GM12872 (cell line): Measurements from ENCODE around the gene TRANK1.
A peak's percentile ranks its signal among the peaks of the same experiment; 100 is the strongest.

Experiments
- TF ChIP-seq, protein P1 (sequence below): IDR thresholded peaks from 3 replicates; pipeline ENCODE4 v1.5.1; 2011; ENCODE audit warnings: low read depth, mild to moderate bottlenecking, low read length, moderate library complexity; ENCODE audit not compliant: insufficient read depth

TRANK1 gene

DNA sequence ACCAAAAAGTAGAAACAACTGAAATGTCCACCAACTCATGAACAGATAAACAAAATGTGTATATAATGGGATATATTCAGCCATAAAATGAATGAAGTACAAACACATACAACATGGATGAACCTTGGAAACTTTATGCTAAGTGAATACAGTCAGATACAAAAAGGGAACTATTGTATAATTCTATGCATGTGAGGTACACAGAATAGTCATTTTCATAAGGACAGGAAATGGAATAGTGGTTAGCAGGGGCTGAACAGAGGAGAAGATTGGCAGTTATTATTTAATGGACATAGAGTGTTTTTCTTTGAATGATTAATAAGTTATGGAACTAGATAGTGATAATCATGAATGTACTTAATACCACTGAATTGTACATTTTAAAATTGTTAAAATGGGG lies 20.0 kb upstream of the TRANK1 start:
- TF ChIP-seq, protein P1, sequence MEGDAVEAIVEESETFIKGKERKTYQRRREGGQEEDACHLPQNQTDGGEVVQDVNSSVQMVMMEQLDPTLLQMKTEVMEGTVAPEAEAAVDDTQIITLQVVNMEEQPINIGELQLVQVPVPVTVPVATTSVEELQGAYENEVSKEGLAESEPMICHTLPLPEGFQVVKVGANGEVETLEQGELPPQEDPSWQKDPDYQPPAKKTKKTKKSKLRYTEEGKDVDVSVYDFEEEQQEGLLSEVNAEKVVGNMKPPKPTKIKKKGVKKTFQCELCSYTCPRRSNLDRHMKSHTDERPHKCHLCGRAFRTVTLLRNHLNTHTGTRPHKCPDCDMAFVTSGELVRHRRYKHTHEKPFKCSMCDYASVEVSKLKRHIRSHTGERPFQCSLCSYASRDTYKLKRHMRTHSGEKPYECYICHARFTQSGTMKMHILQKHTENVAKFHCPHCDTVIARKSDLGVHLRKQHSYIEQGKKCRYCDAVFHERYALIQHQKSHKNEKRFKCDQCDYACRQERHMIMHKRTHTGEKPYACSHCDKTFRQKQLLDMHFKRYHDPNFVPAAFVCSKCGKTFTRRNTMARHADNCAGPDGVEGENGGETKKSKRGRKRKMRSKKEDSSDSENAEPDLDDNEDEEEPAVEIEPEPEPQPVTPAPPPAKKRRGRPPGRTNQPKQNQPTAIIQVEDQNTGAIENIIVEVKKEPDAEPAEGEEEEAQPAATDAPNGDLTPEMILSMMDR, result no peak

DNA sequence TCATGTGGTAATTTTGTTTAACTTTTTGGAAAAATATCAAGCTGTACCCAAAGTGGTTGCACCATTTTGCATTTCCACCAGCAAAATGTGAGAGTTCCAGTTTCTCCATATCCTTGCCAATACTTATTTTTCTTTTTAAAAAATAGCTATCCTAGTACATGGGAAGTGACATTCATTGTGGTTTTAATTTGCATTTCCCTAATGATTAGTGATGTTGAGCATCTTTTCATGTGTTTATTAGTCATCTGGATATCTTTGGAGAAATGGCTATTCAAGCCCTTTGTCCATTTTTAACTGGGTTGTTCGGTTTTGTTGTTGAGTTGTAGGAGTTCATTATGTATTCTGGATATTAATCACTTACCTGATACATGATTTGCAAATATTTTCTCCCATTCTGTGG lies 19.5 kb upstream of the TRANK1 start:
- TF ChIP-seq, protein P1, result no peak

- TF ChIP-seq, protein P1, result no peak
These were observed 15.6 kb upstream of the TRANK1 start for GRCh38 chr3:36960502-36960901.

GRCh38 chr3:36959821-36960220 lies 15.0 kb upstream of the TRANK1 start:
- TF ChIP-seq, protein P1, result no peak

- TF ChIP-seq, protein P1, result no peak
These were observed 13.2 kb upstream of the TRANK1 start for GRCh38 chr3:36957862-36958686.

DNA sequence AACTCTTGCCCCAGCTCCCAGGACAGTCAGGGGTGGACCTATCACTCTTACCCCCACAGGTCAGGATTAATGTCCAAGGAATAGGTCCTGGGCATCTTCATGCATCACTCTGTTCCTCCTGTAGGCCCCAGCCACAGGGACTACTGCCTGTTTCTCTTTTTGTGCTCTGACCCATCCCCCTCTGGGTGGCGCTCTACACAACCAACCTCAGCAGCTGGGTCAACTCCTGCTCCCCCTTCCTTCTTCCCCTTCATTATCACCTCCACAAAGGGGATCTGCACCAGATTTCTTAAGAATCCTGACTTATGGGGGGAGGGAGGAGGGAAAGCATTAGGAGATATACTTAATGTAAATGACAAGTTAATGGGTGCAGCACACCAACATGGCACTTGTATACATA lies 12.2 kb upstream of the TRANK1 start:
- TF ChIP-seq, protein P1, result peak; percentile 46; the same call in 2 of the 3 replicates

- TF ChIP-seq, protein P1, result no peak
These were observed 11.3 kb upstream of the TRANK1 start for GRCh38 chr3:36956155-36956554.
